Type B pancreatic cell (in vitro differentiated cells): ENCODE results near the gene IRS2. TPM values are rescaled to one million over a fixed set of nuclear protein-coding genes. Genes with fewer than 3 reads are reported as not detected.
"Not testable (repeated sequence)": the region's sequence is repeated elsewhere in the genome, so short reads cannot be mapped to it uniquely, and the experiment has no call there.

Experiments used
- DNase-seq: peaks from one replicate; pipeline ENCODE4 v3.0.0; 2021; ENCODE audit warnings: mixed read lengths; ENCODE audit not compliant: unreplicated experiment; ENCODE audit errors: extremely low spot score
- H3K27ac Mint-ChIP-seq: 2 replicates; pipeline ENCODE4 v1.8.0; 2021; ENCODE audit warnings: mild to moderate bottlenecking, mixed read lengths
- H3K27me3 Mint-ChIP-seq: 2 replicates; pipeline ENCODE4 v1.8.0; 2021; ENCODE audit warnings: mixed read lengths
- H3K36me3 Mint-ChIP-seq: 2 replicates; pipeline ENCODE4 v1.8.0; 2021; ENCODE audit warnings: mixed read lengths
- H3K4me1 Mint-ChIP-seq: one replicate; pipeline ENCODE4 v1.8.0; 2021; ENCODE audit warnings: mixed read lengths; ENCODE audit not compliant: unreplicated experiment
- H3K4me3 Mint-ChIP-seq: 2 replicates; pipeline ENCODE4 v1.8.0; 2021; ENCODE audit warnings: mild to moderate bottlenecking, mixed read lengths
- H3K9me3 Mint-ChIP-seq: 2 replicates; pipeline ENCODE4 v1.8.0; 2021; ENCODE audit warnings: mixed read lengths
- CTCF ChIP-seq: fragments of 200-600 bp; sonication (generic); conservative IDR thresholded peaks from 2 replicates; pipeline ENCODE4 v1.5.0; 2021; ENCODE audit warnings: antibody characterized with exemption, mild to moderate bottlenecking
- long read RNA-seq: library from polyadenylated mRNA; unstranded; transcript quantifications from one replicate; pipeline ENCODE4 v2.0.0, GENCODE V29; 2020
- total RNA-seq: library from RNA; stranded (reverse); gene quantifications from 2 replicates; pipeline ENCODE4 v1.2.1, GENCODE V29; 2021; ENCODE audit warnings: low replicate concordance

Gene IRS2, protein sequence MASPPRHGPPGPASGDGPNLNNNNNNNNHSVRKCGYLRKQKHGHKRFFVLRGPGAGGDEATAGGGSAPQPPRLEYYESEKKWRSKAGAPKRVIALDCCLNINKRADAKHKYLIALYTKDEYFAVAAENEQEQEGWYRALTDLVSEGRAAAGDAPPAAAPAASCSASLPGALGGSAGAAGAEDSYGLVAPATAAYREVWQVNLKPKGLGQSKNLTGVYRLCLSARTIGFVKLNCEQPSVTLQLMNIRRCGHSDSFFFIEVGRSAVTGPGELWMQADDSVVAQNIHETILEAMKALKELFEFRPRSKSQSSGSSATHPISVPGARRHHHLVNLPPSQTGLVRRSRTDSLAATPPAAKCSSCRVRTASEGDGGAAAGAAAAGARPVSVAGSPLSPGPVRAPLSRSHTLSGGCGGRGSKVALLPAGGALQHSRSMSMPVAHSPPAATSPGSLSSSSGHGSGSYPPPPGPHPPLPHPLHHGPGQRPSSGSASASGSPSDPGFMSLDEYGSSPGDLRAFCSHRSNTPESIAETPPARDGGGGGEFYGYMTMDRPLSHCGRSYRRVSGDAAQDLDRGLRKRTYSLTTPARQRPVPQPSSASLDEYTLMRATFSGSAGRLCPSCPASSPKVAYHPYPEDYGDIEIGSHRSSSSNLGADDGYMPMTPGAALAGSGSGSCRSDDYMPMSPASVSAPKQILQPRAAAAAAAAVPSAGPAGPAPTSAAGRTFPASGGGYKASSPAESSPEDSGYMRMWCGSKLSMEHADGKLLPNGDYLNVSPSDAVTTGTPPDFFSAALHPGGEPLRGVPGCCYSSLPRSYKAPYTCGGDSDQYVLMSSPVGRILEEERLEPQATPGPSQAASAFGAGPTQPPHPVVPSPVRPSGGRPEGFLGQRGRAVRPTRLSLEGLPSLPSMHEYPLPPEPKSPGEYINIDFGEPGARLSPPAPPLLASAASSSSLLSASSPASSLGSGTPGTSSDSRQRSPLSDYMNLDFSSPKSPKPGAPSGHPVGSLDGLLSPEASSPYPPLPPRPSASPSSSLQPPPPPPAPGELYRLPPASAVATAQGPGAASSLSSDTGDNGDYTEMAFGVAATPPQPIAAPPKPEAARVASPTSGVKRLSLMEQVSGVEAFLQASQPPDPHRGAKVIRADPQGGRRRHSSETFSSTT (N-terminal part only)
- 19.4 and 30.1 TPM in 2 replicates for total RNA-seq
- long read RNA-seq, full-length matches to known transcripts, result 2 of 8 reads
- long read RNA-seq, partial matches to known transcripts, result 0 of 8 reads
- long read RNA-seq, other reads (novel, unspliced or antisense), result 6 of 8 reads

DNA sequence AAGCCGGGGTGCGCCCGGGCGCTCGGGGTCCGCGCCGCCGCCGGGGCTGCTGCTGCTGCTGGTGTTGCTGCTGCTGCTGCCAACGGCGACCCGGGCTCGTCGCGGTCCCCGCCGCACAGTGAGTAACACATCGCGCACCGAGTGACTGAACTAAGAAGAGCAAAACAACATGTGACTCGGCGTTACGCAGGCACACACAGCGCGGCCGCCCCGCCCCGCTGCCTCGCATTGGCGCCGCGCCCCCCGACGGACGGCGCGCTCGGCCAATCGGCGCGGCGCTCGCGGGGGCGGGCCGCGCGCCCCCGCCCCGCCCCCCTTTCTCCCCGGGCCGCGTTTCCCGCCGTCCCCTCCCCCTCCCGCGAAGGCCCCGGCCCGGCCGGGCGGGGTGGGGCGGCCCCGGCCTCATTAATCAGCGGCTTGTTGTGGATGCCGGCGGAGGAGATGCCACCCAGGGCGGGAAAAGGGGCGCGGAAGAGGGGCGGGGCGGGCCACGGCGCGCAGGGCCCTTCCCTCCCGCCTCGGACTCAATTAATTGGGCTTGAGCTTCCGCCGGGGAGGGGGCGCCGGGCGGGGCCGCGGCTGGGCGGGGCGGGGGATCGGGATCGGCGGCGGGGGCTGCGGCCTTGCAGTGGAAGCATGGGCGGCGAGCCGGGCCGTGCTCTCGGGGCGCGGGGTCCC lies at the start of gene IRS2:
IRS2 (minus strand) TSS at position 127 of the 678 bp plus-strand sequence. CDS start 530 bp downstream, outside the sequence.
- Mint-ChIP-seq H3K4me1 (peaks cover 4% of the 10 kb centered on the region), H3K4me3 (peak within 1 kb of the TSS; percentile 86), H3K27me3 (peaks cover 23% of the 10 kb centered on the region), H3K27ac (peak within 1 kb of the TSS; percentile 75), H3K9me3 (no peaks in the 10 kb centered on the region), H3K36me3 (peaks cover under 1% of the 10 kb centered on the region)
- no peak for TF ChIP-seq CTCF
- peak; percentile 95 for DNase-seq

GRCh38 chr13:109834973-109835720 lies 48.8 kb upstream of the IRS2 start:
- H3K9me3 Mint-ChIP-seq, result no peaks in the 10 kb centered on the region
- TF ChIP-seq CTCF, result no peak
- H3K27me3 Mint-ChIP-seq, result peaks cover 1% of the 10 kb centered on the region
- no peak overlapping the region for H3K27ac Mint-ChIP-seq
- H3K36me3 Mint-ChIP-seq, result no peaks in the 10 kb centered on the region
- H3K4me1 Mint-ChIP-seq, result peaks cover 2% of the 10 kb centered on the region
- no peak overlapping the region for H3K4me3 Mint-ChIP-seq
- DNase-seq, result no peak

GRCh38 chr13:109833940-109834339 lies 47.6 kb upstream of the IRS2 start:
- H3K27me3 Mint-ChIP-seq, result no peaks in the 10 kb centered on the region
- no peaks in the 10 kb centered on the region for H3K36me3 Mint-ChIP-seq
- no peak for DNase-seq
- no peaks in the 10 kb centered on the region for H3K4me1 Mint-ChIP-seq
- H3K27ac Mint-ChIP-seq, result no peak overlapping the region
- no peaks in the 10 kb centered on the region for H3K9me3 Mint-ChIP-seq
- no peak for TF ChIP-seq CTCF
- no peak overlapping the region for H3K4me3 Mint-ChIP-seq

- no peaks in the 10 kb centered on the region for H3K4me1 Mint-ChIP-seq
- no peaks in the 10 kb centered on the region for H3K27me3 Mint-ChIP-seq
- no peak overlapping the region for H3K27ac Mint-ChIP-seq
- no peak for TF ChIP-seq CTCF
- no peak overlapping the region for H3K4me3 Mint-ChIP-seq
- H3K36me3 Mint-ChIP-seq, result no peaks in the 10 kb centered on the region
- DNase-seq, result no peak
- peaks cover 1% of the 10 kb centered on the region for H3K9me3 Mint-ChIP-seq
These were observed 46.7 kb upstream of the IRS2 start for GRCh38 chr13:109833071-109833470.

DNA sequence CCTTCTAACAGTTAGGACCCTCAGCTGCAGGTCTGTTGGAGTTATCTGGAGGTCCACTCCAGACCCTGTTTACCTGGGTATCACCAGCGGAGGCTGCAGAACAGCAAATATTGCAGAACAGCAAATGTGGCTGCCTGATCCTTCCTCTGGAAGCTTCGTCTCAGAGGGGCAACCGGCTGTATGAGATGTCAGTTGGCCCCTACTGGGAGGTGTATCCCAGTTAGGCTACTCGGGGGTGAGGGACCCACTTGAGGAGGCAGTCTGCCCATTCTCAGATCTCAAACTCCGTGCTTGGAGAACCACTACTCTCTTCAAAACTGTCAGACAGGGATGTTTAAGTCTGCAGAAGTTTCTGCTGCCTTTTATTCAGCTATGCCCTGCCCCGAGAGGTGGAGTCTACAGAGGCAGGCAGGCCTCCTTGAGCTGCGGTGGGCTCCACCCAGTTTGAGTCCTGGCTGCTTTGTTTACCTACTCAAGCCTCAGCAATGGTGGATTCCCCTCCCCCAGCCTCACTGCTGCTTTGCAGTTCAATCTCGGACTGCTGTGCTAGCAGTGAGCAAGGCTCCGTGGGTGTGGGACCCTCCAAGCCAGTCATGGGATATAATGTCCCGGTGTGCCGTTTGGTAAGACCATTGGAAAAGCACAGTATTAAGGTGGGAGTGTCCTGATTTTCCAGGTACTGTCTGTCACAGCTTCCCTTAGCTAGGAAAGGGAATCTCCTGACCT lies 42.4 kb upstream of the IRS2 start:
- H3K36me3 Mint-ChIP-seq, H3K4me1 Mint-ChIP-seq, H3K9me3 Mint-ChIP-seq, H3K27me3 Mint-ChIP-seq, H3K4me3 Mint-ChIP-seq, DNase-seq, H3K27ac Mint-ChIP-seq: not testable (repeated sequence)

DNA sequence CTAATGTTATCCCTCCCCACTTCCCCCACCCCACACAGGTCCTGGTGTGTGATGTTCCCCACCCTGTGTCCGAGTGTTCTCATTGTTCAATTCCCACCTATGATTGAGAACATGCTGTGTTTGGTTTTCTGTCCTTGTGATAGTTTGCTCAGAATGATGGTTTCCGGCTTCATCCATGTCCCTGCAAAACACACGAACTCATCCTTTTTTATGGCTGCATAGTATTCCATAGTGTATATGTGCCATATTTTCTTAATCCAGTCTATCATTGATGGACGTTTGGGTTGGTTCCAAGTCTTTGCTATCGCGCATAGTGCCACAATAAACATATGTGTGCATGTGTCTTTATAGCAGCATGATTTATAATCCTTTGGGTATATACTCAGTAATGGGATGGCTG lies 36.8 kb upstream of the IRS2 start:
- not testable (repeated sequence) for H3K27ac Mint-ChIP-seq, H3K4me3 Mint-ChIP-seq

More for the DNA sequence above, 36.8 kb upstream of the IRS2 start:
- not testable (repeated sequence) for H3K27me3 Mint-ChIP-seq, DNase-seq, H3K9me3 Mint-ChIP-seq, H3K36me3 Mint-ChIP-seq, H3K4me1 Mint-ChIP-seq
